CD8-positive, alpha-beta memory T cell (primary cell): Measurements from ENCODE around the gene BANF2. TPM values are rescaled to one million over a fixed set of nuclear protein-coding genes. Genes with fewer than 3 reads are reported as not detected.

Source experiments
- CTCF ChIA-PET: fragments of 350-600 bp; sonication (Branson Sonifier 250); formaldehyde crosslinking; loops from one replicate; lab custom pipeline; 2021; ENCODE audit warnings: antibody characterized with exemption; lab: Charles Lee
- POLR2A ChIA-PET: fragments of 350-600 bp; sonication (Branson Sonifier 250); formaldehyde crosslinking; loops from one replicate; lab custom pipeline; 2021; ENCODE audit warnings: antibody characterized with exemption; lab: Charles Lee
- DNase-seq, 5 donors: peaks; one replicate each; pipeline versions ENCODE4 v3.0.0 to v3.0.0-alpha.2; 2020 to 2022; ENCODE audit warnings: mixed read lengths in 1 of 5
- H3K27ac ChIP-seq: one replicate; pipeline ENCODE4 v1.7.0; 2013; ENCODE audit warnings: low read depth, mild to moderate bottlenecking, low read length, moderate library complexity
- H3K27me3 ChIP-seq: 2 replicates; pipeline ENCODE4 v1.7.0; 2013; ENCODE audit warnings: low read length, mild to moderate bottlenecking; ENCODE audit not compliant: insufficient read depth, poor library complexity, severe bottlenecking
- H3K36me3 ChIP-seq: 2 replicates; pipeline ENCODE4 v1.7.0; 2013; ENCODE audit warnings: mild to moderate bottlenecking, low read length, moderate library complexity; ENCODE audit not compliant: insufficient read depth
- H3K4me1 ChIP-seq: 2 replicates; pipeline ENCODE4 v1.7.0; 2013; ENCODE audit warnings: mild to moderate bottlenecking, low read length, moderate library complexity; ENCODE audit not compliant: insufficient read depth
- H3K4me3 ChIP-seq: 2 replicates; pipeline ENCODE4 v1.7.0; 2013; ENCODE audit warnings: mild to moderate bottlenecking, low read length
- H3K9me3 ChIP-seq: 2 replicates; pipeline ENCODE4 v1.7.0; 2013; ENCODE audit warnings: mild to moderate bottlenecking, low read length
- H3K27ac Mint-ChIP-seq, 8 donors: one replicate each; pipeline ENCODE4 v1.8.0; 2020 to 2021; ENCODE audit warnings: mixed read lengths in 8 of 8, mild to moderate bottlenecking in 6 of 8, inconsistent platforms in 3 of 8, moderate library complexity in 3 of 8
- H3K27me3 Mint-ChIP-seq, 2 donors: one replicate each; pipeline ENCODE4 v1.8.0; 2020 to 2021; ENCODE audit warnings: mixed read lengths in 2 of 2, mild to moderate bottlenecking in 1 of 2, moderate library complexity in 1 of 2
- H3K36me3 Mint-ChIP-seq, 3 donors: one replicate each; pipeline ENCODE4 v1.8.0; 2020 to 2021; ENCODE audit warnings: mixed read lengths in 3 of 3, inconsistent platforms in 1 of 3, mild to moderate bottlenecking in 1 of 3
- H3K4me1 Mint-ChIP-seq, 3 donors: one replicate each; pipeline ENCODE4 v1.8.0; 2020 to 2021; ENCODE audit warnings: mixed read lengths in 3 of 3, inconsistent platforms in 1 of 3, mild to moderate bottlenecking in 1 of 3
- H3K4me3 Mint-ChIP-seq, 7 donors: one replicate each; pipeline ENCODE4 v1.8.0; 2020 to 2021; ENCODE audit warnings: mixed read lengths in 7 of 7, mild to moderate bottlenecking in 6 of 7, moderate library complexity in 4 of 7, inconsistent platforms in 2 of 7
- H3K9me3 Mint-ChIP-seq, 5 donors: one replicate each; pipeline ENCODE4 v1.8.0; 2020 to 2022; ENCODE audit warnings: mixed read lengths in 5 of 5, mild to moderate bottlenecking in 3 of 5, moderate library complexity in 2 of 5, inconsistent platforms in 1 of 5
- polyA plus RNA-seq: library from polyadenylated mRNA; unstranded; fragments of 300-500 nt; fragmentation: Illumina TruSeq; gene quantifications from one replicate; pipeline ENCODE4 v1.2.3, GENCODE V29; 2021
- total RNA-seq, 2 experiments: library from RNA; stranded (reverse); gene quantifications; one replicate each; pipeline ENCODE4 v1.2.3, GENCODE V29; 2021

BANF2 gene
- total and polyA plus RNA-seq, 3 experiments from 2014 or later: not detected

- Histone ChIP-seq H3K36me3 (no peaks in the 10 kb centered on the region), H3K4me3 (no peak overlapping the region), H3K27ac (no peak overlapping the region), H3K9me3 (no peaks in the 10 kb centered on the region), H3K27me3 (no peaks in the 10 kb centered on the region), H3K4me1 (no peaks in the 10 kb centered on the region)
- Mint-ChIP-seq H3K9me3 (no peaks in the 10 kb centered on the region), H3K27me3 (peaks cover 0 to 6% of the 10 kb centered on the region in 2 donors), H3K4me3 (no peak overlapping the region), H3K27ac (peak overlapping the region in 1 of 8 donors; percentile 13), H3K36me3 (no peaks in the 10 kb centered on the region), H3K4me1 (no peaks in the 10 kb centered on the region)
- DNase-seq: no peak
- POLR2A ChIA-PET: no interaction called here
- CTCF ChIA-PET: no interaction called here
These were observed 9.1 kb downstream of the BANF2 start for GRCh38 chr20:17708675-17709360.

- no peaks in the 10 kb centered on the region for H3K36me3 ChIP-seq
- no peaks in the 10 kb centered on the region for H3K9me3 Mint-ChIP-seq
- DNase-seq: no peak
- CTCF ChIA-PET: no interaction called here
- peak overlapping the region in 2 of 8 donors; percentile 13 to 40 for H3K27ac Mint-ChIP-seq
- H3K9me3 ChIP-seq: no peaks in the 10 kb centered on the region
- H3K27ac ChIP-seq: no peak overlapping the region
- H3K4me1 ChIP-seq: no peaks in the 10 kb centered on the region
- H3K27me3 ChIP-seq: no peaks in the 10 kb centered on the region
- POLR2A ChIA-PET: no interaction called here
- H3K27me3 Mint-ChIP-seq: peaks cover 0 to 6% of the 10 kb centered on the region in 2 donors
- H3K4me3 ChIP-seq: no peak overlapping the region
- no peaks in the 10 kb centered on the region for H3K36me3 Mint-ChIP-seq
- H3K4me1 Mint-ChIP-seq: no peaks in the 10 kb centered on the region
- no peak overlapping the region for H3K4me3 Mint-ChIP-seq
These were observed 9.9 kb downstream of the BANF2 start for GRCh38 chr20:17709361-17710293.

- Histone ChIP-seq H3K27ac (no peak overlapping the region), H3K36me3 (no peaks in the 10 kb centered on the region), H3K27me3 (no peaks in the 10 kb centered on the region), H3K4me3 (no peak overlapping the region), H3K9me3 (no peaks in the 10 kb centered on the region), H3K4me1 (no peaks in the 10 kb centered on the region)
- CTCF ChIA-PET: interaction anchor here (0.9 kb wide), 1 partner anchor 163 kb away, joined by 3 read pairs; no protein-coding TSS in a partner anchor
- Mint-ChIP-seq H3K27me3 (peaks cover 0 to 9% of the 10 kb centered on the region in 2 donors), H3K27ac (no peak overlapping the region), H3K36me3 (no peaks in the 10 kb centered on the region), H3K9me3 (no peaks in the 10 kb centered on the region), H3K4me3 (no peak overlapping the region), H3K4me1 (no peaks in the 10 kb centered on the region)
- DNase-seq: no peak
- POLR2A ChIA-PET: no interaction called here
These were observed 10.9 kb downstream of the BANF2 start for GRCh38 chr20:17710379-17711266.

GRCh38 chr20:17711267-17711627 lies 11.5 kb downstream of the BANF2 start:
- no peaks in the 10 kb centered on the region for H3K27me3 ChIP-seq
- H3K9me3 ChIP-seq: no peaks in the 10 kb centered on the region
- Mint-ChIP-seq H3K27me3 (peaks cover 0 to 9% of the 10 kb centered on the region in 2 donors), H3K4me1 (no peaks in the 10 kb centered on the region), H3K4me3 (no peak overlapping the region), H3K36me3 (no peaks in the 10 kb centered on the region), H3K27ac (no peak overlapping the region), H3K9me3 (no peaks in the 10 kb centered on the region)
- no peaks in the 10 kb centered on the region for H3K4me1 ChIP-seq
- H3K27ac ChIP-seq: no peak overlapping the region
- no peaks in the 10 kb centered on the region for H3K36me3 ChIP-seq
- ChIA-PET CTCF (interaction anchor here (0.9 kb wide), 1 partner anchor 164 kb away, joined by 3 read pairs; no protein-coding TSS in a partner anchor), POLR2A (no interaction called here)
- H3K4me3 ChIP-seq: no peak overlapping the region
- DNase-seq: no peak

GRCh38 chr20:17712201-17712600 lies 12.4 kb downstream of the BANF2 start:
- Mint-ChIP-seq H3K9me3 (no peaks in the 10 kb centered on the region), H3K4me3 (no peak overlapping the region), H3K27me3 (peaks cover 0 to 12% of the 10 kb centered on the region in 2 donors), H3K36me3 (no peaks in the 10 kb centered on the region), H3K27ac (no peak overlapping the region), H3K4me1 (no peaks in the 10 kb centered on the region)
- no peak for DNase-seq
- H3K27me3 ChIP-seq: no peaks in the 10 kb centered on the region
- no peaks in the 10 kb centered on the region for H3K4me1 ChIP-seq
- no peaks in the 10 kb centered on the region for H3K36me3 ChIP-seq
- POLR2A ChIA-PET: no interaction called here
- no peaks in the 10 kb centered on the region for H3K9me3 ChIP-seq
- H3K4me3 ChIP-seq: no peak overlapping the region
- CTCF ChIA-PET: no interaction called here
- no peak overlapping the region for H3K27ac ChIP-seq

- no peak overlapping the region for H3K27ac Mint-ChIP-seq
- H3K36me3 Mint-ChIP-seq: no peaks in the 10 kb centered on the region
- H3K9me3 ChIP-seq: no peaks in the 10 kb centered on the region
- no peak overlapping the region for H3K4me3 Mint-ChIP-seq
- DNase-seq: no peak
- no peaks in the 10 kb centered on the region for H3K4me1 Mint-ChIP-seq
- no peaks in the 10 kb centered on the region for H3K9me3 Mint-ChIP-seq
- H3K27me3 Mint-ChIP-seq: peaks cover 0 to 14% of the 10 kb centered on the region in 2 donors
- H3K36me3 ChIP-seq: no peaks in the 10 kb centered on the region
- H3K27ac ChIP-seq: no peak overlapping the region
- no peaks in the 10 kb centered on the region for H3K4me1 ChIP-seq
- ChIA-PET CTCF (no interaction called here), POLR2A (no interaction called here)
- no peak overlapping the region for H3K4me3 ChIP-seq
- no peaks in the 10 kb centered on the region for H3K27me3 ChIP-seq
These were observed 12.9 kb downstream of the BANF2 start for GRCh38 chr20:17712708-17713107.

- Mint-ChIP-seq H3K36me3 (no peaks in the 10 kb centered on the region), H3K27ac (no peak overlapping the region), H3K4me3 (no peak overlapping the region), H3K4me1 (no peaks in the 10 kb centered on the region), H3K9me3 (no peaks in the 10 kb centered on the region), H3K27me3 (peaks cover 3 to 20% of the 10 kb centered on the region in 2 donors)
- no peak for DNase-seq
- POLR2A ChIA-PET: interaction anchor here (0.6 kb wide), 1 partner anchor 424 kb away, joined by 3 read pairs; no protein-coding TSS in a partner anchor
- H3K9me3 ChIP-seq: no peaks in the 10 kb centered on the region
- H3K36me3 ChIP-seq: no peaks in the 10 kb centered on the region
- no peak overlapping the region for H3K4me3 ChIP-seq
- no peaks in the 10 kb centered on the region for H3K27me3 ChIP-seq
- H3K4me1 ChIP-seq: no peaks in the 10 kb centered on the region
- H3K27ac ChIP-seq: no peak overlapping the region
- CTCF ChIA-PET: no interaction called here
These were observed 14.8 kb downstream of the BANF2 start for GRCh38 chr20:17714597-17714996.
